Stimulated activated CD4-positive, alpha-beta T cell treated with anti-CD3 and anti-CD28 coated beads, Interleukin-4, amount 100 ng/mL, for 4 hours (primary cell): Measurements from ENCODE around the gene SARS1.

ENCODE experiments used
- DNase-seq, 2 experiments: peaks; one replicate each; pipeline ENCODE4 v3.0.0-alpha.2; 2020

Gene SARS1

DNA sequence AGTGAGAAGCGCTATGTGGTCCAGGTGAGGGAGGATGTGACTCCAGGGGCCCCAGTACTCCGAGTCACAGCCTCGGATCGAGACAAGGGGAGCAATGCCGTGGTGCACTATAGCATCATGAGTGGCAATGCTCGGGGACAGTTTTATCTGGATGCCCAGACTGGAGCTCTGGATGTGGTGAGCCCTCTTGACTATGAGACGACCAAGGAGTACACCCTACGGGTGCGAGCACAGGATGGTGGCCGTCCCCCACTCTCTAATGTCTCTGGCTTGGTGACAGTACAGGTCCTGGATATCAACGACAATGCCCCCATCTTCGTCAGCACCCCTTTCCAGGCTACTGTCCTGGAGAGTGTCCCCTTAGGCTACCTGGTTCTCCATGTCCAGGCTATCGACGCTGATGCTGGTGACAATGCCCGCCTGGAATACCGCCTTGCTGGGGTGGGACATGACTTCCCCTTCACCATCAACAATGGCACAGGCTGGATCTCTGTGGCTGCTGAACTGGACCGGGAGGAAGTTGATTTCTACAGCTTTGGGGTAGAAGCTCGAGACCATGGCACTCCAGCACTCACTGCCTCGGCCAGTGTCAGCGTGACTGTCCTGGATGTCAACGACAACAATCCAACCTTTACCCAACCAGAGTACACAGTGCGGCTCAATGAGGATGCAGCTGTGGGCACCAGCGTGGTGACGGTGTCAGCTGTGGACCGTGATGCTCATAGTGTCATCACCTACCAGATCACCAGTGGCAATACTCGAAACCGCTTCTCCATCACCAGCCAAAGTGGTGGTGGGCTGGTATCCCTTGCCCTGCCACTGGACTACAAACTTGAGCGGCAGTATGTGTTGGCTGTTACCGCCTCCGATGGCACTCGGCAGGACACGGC lies 37.8 kb downstream of the SARS1 start:
- DNase-seq, result no peak

DNA sequence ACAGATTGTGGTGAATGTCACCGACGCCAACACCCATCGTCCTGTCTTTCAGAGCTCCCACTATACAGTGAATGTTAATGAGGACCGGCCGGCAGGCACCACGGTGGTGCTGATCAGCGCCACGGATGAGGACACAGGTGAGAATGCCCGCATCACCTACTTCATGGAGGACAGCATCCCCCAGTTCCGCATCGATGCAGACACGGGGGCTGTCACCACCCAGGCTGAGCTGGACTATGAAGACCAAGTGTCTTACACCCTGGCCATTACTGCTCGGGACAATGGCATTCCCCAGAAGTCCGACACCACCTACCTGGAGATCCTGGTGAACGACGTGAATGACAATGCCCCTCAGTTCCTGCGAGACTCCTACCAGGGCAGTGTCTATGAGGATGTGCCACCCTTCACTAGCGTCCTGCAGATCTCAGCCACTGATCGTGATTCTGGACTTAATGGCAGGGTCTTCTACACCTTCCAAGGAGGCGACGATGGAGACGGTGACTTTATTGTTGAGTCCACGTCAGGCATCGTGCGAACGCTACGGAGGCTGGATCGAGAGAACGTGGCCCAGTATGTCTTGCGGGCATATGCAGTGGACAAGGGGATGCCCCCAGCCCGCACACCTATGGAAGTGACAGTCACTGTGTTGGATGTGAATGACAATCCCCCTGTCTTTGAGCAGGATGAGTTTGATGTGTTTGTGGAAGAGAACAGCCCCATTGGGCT lies 38.6 kb downstream of the SARS1 start:
- DNase-seq, result no peak

DNA sequence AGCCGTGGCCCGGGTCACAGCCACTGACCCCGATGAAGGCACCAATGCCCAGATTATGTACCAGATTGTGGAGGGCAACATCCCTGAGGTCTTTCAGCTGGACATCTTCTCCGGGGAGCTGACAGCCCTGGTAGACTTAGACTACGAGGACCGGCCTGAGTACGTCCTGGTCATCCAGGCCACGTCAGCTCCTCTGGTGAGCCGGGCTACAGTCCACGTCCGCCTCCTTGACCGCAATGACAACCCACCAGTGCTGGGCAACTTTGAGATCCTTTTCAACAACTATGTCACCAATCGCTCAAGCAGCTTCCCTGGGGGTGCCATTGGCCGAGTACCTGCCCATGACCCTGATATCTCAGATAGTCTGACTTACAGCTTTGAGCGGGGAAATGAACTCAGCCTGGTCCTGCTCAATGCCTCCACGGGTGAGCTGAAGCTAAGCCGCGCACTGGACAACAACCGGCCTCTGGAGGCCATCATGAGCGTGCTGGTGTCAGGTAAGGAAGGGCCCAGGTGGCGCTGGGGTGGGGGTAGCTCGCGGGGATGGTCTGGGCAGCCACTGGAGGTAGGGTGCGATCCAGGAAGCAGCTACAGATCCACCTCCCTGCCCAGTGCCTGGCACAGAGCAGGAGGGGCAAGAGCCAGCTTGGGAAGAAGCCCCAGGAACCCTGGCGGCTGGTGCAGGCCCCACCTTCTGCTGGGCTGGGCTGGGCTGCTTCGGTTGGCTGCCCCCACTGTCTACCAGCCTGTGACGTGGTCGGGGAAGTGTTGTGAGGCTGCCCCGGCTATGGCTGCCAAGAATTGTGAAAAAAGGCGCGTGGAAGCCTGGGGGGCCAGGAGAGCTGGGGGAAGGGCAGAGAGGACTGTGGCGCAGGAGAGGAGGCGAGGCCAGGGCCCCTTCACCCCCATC lies 39.4 kb downstream of the SARS1 start:
- DNase-seq, result no peak

DNA sequence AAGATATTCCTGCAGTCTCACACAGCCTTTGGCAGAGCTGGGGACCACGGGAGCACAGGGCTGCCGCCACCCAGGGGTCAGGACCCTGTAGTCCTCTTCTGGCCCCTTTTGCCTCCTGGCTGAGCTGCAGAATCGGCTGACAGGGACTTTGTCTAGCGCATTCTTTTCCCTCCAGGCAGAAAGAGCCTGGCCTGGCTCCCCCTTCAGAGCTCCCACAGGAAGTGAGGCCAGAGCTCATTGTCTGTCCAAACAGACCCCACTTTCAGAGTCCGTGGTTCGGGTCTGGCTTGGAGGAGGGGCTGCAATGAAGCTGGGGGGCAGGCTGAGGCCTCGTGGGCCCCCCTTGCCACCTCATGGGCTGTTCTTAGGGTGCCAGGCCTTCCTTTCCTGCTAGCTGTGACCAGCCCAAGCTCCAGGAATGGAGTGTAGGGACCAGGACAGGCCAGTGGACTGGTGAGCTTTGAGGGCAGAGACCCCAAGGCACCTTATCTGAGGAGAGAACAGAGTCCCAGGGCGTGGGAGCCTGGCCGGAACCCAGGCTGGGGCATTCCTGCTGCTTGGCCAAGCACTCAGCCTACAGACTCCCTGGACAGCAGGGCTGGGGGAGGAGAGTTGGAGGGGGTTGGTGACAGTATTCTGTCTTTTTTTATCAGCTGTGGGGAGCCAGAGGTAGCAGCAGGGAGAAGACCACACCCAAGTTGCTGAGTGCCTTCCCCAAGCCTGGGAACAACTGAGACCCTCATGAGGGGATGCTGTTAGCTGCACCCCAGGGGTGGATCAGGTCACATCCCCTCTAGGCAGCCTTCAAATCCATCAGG lies 40.3 kb downstream of the SARS1 start:
- no peak for DNase-seq

DNA sequence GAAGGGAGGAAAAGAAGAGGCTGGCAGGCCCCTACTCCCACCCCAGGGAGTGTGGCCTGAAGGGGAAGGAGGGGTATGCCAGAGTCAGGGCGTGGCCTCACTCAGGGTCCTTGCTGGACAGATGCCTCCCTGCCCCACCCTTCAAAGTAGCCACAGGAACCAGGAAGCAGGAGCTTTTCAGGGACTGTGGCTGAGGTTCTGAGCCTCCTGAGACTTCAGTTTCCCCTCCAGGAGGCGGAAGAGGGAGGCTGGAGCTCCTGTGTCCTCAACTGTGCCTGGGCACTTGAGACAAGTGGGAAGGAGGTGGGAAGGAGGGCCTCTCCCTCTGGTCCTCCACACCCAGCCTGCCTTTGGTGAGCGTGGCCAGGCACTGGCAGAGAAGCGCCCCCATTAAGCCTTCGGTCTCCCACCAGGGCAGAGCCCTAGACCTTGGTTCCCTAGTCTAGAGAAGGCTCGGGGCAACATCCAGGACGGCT lies 40.9 kb downstream of the SARS1 start:
- no peak for DNase-seq

DNA sequence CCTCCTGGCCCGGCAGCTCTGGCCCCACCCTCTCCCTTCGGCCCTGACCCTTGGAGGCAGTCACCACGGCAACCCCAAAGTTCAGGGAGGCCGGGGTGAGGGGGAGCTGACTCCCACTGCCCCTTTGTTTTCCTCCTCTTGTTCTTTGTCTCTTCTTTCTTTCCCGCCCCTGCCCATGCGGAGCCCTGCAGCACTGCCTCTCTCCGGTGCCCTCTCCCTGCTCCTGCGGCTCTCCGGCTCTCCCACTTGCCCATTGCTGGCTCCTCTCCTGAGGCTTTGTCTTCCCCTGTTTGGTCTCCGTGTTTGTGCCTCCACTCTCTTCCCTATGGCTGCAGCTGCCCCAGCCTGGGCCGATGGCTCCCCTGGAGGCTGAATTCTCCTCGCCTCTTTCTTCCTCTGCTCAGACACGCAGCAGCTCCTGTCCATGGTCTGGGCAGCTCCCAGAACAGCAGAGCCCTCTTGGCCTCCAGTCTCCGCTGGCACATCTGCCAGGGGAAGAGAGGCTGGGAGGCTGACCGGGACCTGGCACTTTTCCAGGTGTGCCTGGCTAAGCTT lies 41.5 kb downstream of the SARS1 start:
- DNase-seq, result no peak

DNA sequence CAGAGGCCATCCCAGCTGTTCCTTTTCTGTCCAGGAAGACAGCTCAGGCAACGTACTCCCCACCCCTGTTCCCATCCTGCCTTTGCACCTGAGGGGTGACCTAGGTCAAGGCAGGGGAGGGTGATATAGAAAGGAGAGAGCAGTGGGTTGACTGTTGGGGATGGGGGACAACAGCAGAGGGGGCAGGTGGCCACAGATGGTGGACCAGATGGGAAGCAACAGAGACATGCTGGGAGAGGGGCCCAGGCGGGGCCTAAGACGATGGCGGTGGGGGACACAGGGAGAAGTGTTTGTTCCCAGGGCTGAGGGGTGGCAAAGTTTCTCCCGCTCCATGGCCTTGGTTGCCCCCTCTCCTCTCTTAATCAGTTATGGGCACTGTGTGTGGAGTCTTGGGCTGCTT lies 42.0 kb downstream of the SARS1 start:
- no peak for DNase-seq

DNA sequence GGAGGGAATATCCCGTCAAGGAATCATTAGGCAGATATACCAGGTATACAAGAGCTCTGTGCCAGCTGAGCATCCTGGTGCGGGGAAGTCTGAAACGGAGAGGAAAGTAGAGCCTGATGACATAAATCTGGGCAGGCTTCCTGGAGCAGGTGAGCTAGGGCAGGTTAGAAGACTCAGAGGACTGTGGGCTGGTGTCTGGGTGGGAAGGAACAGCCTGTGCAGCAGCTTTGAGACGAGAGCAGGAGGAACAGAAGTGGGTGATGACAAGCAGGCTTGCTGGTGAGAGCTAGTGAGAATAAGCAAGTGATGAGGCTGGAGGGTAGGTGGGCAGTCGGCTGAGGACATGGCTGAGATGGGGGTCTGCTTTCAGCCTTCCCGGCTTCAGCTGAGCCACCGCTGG lies 42.4 kb downstream of the SARS1 start:
- no peak for DNase-seq

DNA sequence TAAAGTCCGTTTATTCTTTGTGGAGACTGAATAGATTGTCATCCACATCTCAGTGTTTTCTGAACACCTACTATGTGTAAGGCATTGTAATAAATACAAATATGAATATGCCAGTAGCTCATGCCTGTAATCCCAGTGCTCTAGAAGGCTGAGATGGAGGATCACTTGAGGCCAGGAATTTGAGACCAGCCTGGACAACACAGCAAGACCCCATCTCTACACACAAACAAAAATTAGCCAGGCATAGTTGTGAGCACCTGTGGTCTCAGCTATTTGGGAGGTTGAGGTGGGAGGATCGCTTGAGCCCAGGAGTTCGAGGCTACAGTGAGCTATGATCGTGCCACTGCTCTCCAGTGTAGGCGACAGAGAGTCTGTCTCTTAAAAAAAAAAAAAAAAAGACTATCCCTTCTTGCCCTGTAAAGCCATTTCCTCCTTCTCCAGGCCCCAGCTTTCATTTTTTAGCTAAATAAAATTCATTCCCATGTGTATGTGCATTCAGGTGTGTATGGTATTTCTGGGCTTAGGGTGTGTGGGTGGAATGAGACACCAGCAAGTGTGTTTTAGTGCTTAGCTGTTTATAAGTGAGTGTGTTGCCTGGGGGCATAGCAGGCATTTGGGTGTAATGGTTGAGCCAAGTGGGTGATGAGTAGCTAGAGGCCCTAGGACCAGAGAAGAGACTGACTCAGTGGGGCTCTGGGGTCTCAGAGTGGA lies 43.4 kb downstream of the SARS1 start:
- DNase-seq, result no peak

DNA sequence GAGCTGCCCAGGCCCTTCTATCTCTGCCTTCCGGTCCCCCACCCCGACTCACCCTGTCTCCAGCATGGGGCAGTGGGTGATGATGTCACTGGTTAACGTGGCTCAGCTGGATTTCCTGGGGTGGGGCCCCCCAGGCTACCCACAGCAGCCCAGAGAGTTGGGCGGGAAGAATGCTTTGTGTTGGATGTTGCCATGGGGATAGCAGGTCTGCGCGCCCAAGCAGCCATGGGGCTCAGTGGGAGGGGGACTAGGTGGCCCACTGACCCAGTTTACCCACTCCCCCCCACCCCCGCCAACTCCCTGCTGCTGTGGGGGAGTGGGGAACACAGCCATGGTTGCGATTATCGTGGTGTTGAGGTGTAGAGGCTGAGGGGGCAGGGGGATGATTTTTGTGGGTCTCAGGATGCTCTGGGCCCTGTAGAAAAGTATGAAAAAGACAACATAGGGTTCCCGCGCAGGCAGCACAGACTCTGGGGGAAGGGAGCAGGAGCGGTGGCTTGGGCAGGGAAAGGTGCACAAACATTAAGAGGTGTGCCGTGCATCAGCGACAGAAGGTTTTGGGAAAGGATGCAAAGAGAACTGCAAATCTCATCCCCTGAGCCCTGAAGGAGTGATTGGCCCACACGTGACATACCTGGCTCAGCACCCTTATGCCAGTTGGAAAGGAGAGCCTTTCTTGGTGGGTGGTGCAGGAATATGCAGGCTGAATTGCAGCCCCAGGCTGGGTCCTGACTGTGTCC lies 44.1 kb downstream of the SARS1 start:
- DNase-seq, result no peak

DNA sequence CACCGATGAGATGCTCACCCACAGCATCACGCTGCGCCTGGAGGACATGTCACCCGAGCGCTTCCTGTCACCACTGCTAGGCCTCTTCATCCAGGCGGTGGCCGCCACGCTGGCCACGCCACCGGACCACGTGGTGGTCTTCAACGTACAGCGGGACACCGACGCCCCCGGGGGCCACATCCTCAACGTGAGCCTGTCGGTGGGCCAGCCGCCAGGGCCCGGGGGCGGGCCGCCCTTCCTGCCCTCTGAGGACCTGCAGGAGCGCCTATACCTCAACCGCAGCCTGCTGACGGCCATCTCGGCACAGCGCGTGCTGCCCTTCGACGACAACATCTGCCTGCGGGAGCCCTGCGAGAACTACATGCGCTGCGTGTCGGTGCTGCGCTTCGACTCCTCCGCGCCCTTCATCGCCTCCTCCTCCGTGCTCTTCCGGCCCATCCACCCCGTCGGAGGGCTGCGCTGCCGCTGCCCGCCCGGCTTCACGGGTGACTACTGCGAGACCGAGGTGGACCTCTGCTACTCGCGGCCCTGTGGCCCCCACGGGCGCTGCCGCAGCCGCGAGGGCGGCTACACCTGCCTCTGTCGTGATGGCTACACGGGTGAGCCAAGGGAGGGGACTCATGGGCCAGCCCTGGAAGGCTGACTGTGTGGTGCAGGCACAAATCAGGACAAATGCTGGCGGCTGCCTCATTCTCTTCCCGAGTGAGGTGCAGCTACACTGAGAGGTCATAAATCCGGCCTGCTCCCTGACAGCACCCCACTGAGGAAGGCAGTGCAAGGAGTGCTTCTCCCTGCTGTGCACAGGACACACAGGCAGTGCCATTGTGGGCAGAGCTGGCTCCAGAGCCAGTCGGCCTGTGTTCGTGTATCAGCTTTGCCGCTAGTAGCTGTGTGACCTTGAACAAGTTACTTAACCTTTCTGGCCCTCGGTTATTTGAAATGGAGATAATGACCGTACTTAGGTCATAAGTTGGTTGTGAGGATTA lies 45.1 kb downstream of the SARS1 start:
- no peak for DNase-seq

DNA sequence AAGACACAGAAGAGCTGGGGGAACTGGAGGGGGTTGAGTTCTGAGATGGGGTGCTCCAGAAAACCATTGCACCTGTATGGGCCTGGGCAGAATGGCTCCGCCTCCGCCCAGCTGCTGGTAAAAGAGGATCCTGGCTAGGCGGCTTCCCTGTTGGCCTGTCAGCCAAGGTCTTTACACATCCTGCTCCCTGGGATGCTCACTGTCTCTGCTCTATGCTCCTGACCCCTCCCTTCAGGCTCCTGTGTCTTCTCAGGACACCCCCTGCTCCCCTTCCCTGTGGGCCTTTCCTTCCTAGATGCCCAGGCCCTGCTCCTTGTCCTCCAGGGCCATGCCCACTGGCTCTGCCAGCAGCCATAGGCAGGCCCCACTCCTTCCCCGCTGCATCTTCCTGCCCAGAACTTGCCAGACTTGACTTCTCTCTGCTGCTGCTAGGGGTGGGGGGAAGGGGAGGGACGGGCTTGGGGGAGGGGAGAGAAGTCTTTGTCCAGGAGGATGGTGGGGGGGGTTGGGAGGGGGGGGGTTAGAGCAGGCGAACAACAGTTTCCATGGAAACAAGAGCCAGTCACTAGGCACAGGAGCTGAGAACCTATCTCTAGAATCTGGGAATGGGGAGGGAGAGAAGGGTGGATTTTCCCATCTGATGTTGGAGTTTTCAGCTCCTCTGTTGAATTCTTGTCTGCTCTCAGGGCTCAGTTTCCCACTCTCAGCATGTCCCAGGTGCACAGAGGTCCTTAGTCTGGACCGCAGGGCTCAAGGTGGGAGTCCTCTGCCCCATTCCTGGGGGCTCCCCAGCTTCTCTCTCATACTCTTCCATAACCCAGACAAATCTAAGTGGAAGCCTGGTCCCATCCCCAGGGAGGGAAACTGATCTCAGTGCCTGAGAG lies 46.2 kb downstream of the SARS1 start:
- no peak for DNase-seq

DNA sequence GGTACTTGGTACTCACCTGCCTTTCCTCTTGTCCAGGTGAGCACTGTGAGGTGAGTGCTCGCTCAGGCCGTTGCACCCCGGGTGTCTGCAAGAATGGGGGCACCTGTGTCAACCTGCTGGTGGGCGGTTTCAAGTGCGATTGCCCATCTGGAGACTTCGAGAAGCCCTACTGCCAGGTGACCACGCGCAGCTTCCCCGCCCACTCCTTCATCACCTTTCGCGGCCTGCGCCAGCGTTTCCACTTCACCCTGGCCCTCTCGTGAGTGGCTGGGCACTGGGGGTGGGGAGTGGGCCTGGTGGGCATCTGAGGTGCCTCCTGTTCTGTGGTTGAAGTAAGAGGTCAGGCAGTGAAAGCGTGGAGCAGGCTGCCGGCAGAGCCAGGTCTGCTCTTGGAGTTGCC lies 47.3 kb downstream of the SARS1 start:
- no peak for DNase-seq

DNA sequence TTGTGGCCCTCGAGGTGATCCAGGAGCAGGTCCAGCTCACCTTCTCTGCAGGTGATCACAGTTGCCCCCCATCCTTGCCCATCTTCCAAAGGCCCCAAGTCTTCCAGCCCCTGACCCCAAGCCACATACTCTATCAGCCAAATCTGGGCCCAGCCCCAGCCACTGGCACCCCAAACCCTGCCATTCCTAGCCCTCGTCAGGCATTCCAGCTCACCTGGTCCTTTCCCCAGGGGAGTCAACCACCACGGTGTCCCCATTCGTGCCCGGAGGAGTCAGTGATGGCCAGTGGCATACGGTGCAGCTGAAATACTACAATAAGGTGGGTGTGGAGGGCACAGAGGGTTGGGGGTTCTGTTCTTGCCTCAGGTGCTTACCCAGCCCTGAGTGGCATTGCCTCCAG lies 47.9 kb downstream of the SARS1 start:
- DNase-seq, result no peak

DNA sequence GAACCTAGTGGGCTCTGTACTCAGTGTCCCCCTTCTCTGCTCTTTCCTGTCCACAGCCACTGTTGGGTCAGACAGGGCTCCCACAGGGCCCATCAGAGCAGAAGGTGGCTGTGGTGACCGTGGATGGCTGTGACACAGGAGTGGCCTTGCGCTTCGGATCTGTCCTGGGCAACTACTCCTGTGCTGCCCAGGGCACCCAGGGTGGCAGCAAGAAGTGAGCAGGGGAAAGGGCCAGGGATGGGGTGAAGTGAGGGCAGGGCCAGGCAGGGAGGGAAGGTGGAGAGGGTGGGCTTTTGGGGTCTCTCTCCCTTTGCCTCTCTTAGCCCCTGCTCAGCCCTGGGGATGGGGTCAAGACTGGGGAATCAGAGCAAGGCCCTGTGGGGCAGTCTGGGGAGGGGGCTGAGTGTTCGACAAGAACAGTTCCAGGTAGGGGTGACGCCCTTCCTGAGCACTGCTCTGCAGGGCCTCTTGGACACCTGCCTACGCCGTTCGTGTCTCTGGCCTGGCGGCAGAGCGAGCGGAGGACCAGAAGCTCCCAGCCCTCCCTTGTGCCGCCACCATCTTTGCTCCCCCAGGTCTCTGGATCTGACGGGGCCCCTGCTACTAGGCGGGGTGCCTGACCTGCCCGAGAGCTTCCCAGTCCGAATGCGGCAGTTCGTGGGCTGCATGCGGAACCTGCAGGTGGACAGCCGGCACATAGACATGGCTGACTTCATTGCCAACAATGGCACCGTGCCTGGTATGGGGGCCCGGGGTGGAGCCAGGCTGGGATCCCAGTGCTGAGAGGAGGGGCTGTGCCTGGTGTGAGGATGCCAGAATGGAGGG lies 48.7 kb downstream of the SARS1 start:
- no peak for DNase-seq

DNA sequence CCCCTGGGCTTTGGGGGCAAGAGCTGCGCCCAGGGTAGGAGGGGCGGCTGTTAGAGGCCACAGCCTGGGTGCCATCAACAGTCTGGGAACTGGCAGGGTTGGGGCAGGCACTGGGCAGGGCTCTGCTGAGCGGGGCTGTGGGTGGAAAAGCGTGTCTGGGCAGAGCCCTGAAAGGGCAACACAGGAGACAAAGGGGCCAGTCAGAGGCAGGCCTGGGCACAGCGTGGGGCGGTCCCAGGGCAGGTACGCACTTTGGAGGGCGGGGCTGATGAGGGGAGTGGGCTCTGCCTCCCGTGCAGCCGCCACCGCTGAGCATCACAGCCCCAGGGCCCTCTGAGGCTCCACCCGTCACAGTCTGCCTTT lies 49.5 kb downstream of the SARS1 start:
- no peak for DNase-seq
